ENCODE results near the gene ALPG. TPM values are rescaled to one million over a fixed set of nuclear protein-coding genes. Genes with fewer than 3 reads are reported as not detected.

ALPG gene
- total RNA-seq, 2 donors from 2014 or later, result not detected

DNA sequence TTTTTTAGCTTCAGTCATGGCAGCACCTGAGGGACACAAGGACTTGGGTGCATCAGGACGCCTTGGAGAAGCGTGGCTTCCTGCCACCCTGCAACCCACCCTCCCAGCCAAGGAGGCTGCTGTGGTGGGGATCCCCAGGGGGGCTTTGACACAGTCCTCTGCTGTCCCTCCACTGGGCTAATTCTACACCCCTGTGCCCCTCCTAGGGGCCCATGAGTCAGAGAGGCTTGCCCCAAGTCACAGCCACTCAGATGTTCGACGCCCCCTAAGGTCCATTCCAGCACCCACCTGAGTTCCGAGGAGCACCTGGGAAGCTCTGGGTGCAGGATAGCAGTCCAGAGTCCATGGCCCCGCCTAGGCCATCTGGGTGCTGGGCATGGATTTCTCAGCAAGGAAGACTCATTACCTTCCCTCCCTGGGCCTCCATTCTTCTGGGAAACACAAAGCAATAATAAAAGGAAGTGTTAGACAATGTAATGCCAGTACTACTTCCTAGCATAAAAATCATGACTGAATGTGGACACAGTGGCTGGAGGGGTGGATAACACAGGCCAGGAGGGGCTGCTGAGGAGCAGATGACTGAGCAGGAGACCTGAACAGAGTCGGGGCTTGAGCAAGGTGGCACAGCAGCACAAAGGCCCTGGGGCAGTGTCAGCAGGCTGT lies 3.7 kb downstream of the ALPG start:
- no peaks in the 10 kb centered on the region for H3K36me3 ChIP-seq
- no peaks in the 10 kb centered on the region for H3K27me3 ChIP-seq (replicated peaks; ENCODE audit: insufficient read depth)
- no peak for DNase-seq (ENCODE audit: low spot score)
- no peaks in the 10 kb centered on the region for H3K9me3 ChIP-seq
- no peak overlapping the region for H3K27ac ChIP-seq
- no peak overlapping the region for H3K4me3 ChIP-seq
- TF ChIP-seq, protein P1, sequence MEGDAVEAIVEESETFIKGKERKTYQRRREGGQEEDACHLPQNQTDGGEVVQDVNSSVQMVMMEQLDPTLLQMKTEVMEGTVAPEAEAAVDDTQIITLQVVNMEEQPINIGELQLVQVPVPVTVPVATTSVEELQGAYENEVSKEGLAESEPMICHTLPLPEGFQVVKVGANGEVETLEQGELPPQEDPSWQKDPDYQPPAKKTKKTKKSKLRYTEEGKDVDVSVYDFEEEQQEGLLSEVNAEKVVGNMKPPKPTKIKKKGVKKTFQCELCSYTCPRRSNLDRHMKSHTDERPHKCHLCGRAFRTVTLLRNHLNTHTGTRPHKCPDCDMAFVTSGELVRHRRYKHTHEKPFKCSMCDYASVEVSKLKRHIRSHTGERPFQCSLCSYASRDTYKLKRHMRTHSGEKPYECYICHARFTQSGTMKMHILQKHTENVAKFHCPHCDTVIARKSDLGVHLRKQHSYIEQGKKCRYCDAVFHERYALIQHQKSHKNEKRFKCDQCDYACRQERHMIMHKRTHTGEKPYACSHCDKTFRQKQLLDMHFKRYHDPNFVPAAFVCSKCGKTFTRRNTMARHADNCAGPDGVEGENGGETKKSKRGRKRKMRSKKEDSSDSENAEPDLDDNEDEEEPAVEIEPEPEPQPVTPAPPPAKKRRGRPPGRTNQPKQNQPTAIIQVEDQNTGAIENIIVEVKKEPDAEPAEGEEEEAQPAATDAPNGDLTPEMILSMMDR (IDR thresholded peaks at IDR 0.05), result no peak
- no peaks in the 10 kb centered on the region for H3K4me1 ChIP-seq (ENCODE audit: control insufficient read depth in 1 of 2, low read depth in 2 of 2)
- ATAC-seq (ENCODE audit: insufficient number of reproducible peaks, low FRiP score, low read depth), result no peak

DNA sequence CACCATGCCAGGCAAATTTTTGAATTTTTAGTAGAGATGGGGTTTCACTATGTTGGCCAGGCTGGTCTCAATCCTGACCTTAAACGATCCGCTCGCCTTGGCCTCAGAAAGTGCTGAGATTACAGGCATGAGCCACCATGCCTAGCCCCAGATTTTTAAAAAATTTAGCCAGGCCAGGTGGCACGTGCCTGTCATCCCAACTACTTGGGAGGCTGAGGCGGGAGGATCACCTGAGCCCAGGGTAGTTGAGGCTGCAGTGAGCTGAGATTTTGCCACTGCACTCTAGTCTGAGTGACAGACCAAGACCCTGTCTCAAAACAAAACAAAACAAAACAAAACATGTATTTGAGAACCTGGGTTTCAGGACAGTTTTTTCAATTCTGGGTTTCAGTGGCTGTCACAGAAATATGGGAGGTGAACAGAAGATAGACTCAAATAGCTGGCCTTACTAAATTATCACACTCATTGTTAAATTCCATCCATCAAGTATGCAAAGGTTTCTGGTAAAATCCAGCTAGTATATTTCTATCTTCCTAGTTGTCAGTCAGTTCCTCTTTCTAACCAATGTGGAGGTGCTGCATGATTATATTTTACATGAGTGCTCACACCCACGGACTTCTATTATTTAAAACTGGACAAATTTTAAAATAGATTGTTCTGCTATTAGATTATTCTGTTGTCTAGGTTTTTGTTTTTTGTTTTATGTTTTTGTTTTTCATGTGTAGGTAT lies 5.4 kb downstream of the ALPG start:
- ATAC-seq (ENCODE audit: insufficient number of reproducible peaks, low FRiP score, low read depth) (no peak), DNase-seq (ENCODE audit: low spot score) (no peak)
- Histone ChIP-seq H3K27ac (no peak overlapping the region), H3K36me3 (no peaks in the 10 kb centered on the region), H3K4me3 (no peak overlapping the region), H3K9me3 (no peaks in the 10 kb centered on the region), H3K27me3 (replicated peaks; ENCODE audit: insufficient read depth) (no peaks in the 10 kb centered on the region), H3K4me1 (ENCODE audit: control insufficient read depth in 1 of 2, low read depth in 2 of 2) (no peaks in the 10 kb centered on the region)
- TF ChIP-seq, protein P1 (IDR thresholded peaks at IDR 0.05), result no peak

DNA sequence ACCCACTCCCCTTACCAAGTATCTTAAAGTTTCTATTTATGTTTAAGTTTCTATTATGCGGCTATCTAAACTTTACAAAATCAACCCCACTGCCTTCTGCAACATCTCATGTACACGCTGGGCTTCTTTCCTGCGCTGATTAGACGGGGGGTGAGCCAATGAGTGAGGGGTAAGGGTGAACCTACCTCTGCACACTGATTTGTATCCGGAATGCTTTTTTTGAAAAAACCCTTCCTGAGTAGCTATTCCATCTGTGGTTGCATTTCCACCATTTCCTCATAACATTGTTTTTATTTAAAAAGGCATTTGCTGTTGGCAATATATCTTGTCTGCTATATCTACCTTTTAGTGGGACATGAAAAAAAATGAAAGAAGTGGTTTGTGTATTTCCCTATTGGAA lies 6.3 kb downstream of the ALPG start:
- Histone ChIP-seq H3K9me3 (no peaks in the 10 kb centered on the region), H3K36me3 (no peaks in the 10 kb centered on the region), H3K27ac (no peak overlapping the region), H3K4me3 (no peak overlapping the region), H3K4me1 (ENCODE audit: control insufficient read depth in 1 of 2, low read depth in 2 of 2) (no peaks in the 10 kb centered on the region), H3K27me3 (replicated peaks; ENCODE audit: insufficient read depth) (no peaks in the 10 kb centered on the region)
- DNase-seq (ENCODE audit: low spot score) (no peak), ATAC-seq (ENCODE audit: insufficient number of reproducible peaks, low FRiP score, low read depth) (no peak)
- TF ChIP-seq, protein P1 (IDR thresholded peaks at IDR 0.05), result no peak

DNA sequence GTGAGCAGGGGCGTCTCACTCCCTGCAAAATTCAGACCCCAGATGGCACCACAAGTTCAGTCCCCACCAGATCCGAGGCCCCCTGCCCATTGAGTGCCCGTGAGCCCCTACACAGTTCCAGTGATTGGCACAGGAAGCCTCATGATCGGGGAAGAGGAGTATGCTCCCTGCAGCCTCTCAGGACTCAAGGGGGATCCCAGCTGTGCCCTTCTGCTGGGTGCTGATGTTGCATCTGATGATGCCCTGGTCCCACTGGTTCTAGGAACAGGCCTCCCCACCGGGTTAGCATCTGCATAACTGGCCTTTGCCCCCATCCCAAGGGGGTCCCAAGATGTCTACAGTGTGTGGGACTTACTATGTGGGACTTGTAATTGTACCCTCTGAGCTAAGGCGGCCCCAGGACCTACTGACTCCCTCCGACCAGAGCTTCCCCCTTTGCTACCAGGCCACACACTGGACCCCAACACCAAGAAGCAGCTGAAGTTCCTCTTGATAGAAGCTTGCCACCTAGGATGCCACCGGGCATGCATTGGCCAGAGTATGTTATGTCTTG lies 8.6 kb downstream of the ALPG start:
- Histone ChIP-seq H3K9me3 (no peaks in the 10 kb centered on the region), H3K4me1 (ENCODE audit: control insufficient read depth in 1 of 2, low read depth in 2 of 2) (peaks cover 0 to 12% of the 10 kb centered on the region in 2 donors), H3K36me3 (no peaks in the 10 kb centered on the region), H3K27me3 (replicated peaks; ENCODE audit: insufficient read depth) (no peaks in the 10 kb centered on the region), H3K27ac (no peak overlapping the region), H3K4me3 (no peak overlapping the region)
- TF ChIP-seq, protein P1 (IDR thresholded peaks at IDR 0.05), result no peak
- ATAC-seq (ENCODE audit: insufficient number of reproducible peaks, low FRiP score, low read depth) (no peak), DNase-seq (ENCODE audit: low spot score) (no peak)

DNA sequence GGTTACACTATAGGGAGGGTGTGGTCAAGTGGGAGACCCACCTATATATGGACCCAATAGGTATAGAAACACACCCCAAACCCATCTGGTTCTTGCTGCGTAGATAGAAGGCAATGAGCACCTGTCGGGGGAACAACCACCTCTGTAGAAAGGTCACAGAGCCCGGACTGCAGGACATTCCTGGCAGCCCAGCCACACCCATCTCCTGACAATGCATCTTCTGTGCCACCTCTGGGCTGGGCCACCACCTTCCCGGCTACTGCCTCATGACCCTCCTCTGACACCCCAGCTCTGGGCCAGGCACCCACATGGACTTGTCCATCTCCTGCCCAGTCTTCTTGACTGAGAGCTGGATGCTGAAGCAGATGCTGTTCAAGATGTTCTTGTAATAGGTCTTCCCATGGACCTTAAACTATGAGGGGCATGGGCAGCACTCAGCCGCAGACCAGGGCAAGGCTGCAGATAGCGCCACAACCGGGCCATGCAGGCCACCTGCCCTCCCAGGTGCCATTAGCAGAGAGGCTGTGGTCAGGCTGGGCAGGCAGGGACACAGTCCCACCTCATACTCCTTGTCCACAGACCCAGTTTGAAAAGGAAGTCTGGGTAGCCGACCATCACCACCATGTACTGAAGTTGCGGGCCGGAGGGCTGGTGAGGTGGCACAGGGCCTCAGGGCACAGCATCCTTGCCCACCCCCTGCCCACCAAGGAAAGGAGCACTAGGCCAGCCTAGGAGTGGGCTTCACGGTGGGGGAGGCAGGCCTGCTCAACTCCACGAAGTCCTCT lies 9.3 kb downstream of the ALPG start:
- H3K27ac ChIP-seq, result no peak overlapping the region
- TF ChIP-seq, protein P1 (IDR thresholded peaks at IDR 0.05), result no peak
- no peaks in the 10 kb centered on the region for H3K9me3 ChIP-seq
- DNase-seq (ENCODE audit: low spot score) (no peak), ATAC-seq (ENCODE audit: insufficient number of reproducible peaks, low FRiP score, low read depth) (no peak)
- H3K4me1 ChIP-seq (ENCODE audit: control insufficient read depth in 1 of 2, low read depth in 2 of 2), result peaks cover 0 to 19% of the 10 kb centered on the region in 2 donors
- no peaks in the 10 kb centered on the region for H3K36me3 ChIP-seq
- no peak overlapping the region for H3K4me3 ChIP-seq
- H3K27me3 ChIP-seq (replicated peaks; ENCODE audit: insufficient read depth), result peaks cover under 1% of the 10 kb centered on the region
